ENCODE measurements around the gene GHR. TPM values are rescaled to one million over a fixed set of nuclear protein-coding genes. Genes with fewer than 3 reads are reported as not detected.

The GHR gene
- total and polyA plus RNA-seq, 3 donors from 2014 or later: 3.3 to 4.7 (median 3.7) TPM

DNA sequence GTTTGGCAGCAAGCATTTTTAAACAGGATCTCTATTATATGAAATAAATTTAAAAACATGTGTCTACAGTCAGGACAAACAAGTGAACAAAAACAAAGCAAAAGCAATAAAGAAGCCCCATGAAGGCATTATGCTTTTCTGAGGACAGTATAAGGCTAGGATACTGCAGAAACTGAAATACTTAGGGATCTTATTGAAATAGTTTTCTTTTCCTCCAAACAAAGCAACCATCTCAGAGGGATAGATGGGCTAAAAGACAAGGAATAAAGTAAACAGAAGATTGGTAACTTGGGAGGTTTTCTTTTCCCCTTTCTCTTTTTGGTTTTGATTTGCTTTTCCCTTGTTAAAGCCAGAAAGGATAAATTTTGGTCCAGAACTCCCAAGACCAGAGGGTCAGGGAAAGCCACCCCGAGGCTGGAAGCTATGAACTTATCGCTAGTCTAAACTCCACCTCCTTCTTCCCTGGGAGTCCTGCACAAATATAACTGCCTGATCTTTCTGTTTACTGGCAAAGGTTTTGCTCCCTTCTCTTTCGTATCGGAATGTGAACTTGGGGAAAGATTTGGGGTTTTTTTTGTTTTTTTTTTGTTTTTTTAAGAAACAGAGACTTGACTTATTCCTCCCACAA, 164.0 kb downstream of the GHR start:
- no peaks in the 10 kb centered on the region for H3K27me3 ChIP-seq
- peaks cover 14% of the 10 kb centered on the region for H3K4me1 ChIP-seq
- 31 to 35% methylated on average over 4 of the region's 4 CpGs for WGBS, 2 donors
- DNase-seq: no peak
- no peak for TF ChIP-seq POLR2A (IDR thresholded peaks at IDR 0.05)
- TF ChIP-seq, protein P1, sequence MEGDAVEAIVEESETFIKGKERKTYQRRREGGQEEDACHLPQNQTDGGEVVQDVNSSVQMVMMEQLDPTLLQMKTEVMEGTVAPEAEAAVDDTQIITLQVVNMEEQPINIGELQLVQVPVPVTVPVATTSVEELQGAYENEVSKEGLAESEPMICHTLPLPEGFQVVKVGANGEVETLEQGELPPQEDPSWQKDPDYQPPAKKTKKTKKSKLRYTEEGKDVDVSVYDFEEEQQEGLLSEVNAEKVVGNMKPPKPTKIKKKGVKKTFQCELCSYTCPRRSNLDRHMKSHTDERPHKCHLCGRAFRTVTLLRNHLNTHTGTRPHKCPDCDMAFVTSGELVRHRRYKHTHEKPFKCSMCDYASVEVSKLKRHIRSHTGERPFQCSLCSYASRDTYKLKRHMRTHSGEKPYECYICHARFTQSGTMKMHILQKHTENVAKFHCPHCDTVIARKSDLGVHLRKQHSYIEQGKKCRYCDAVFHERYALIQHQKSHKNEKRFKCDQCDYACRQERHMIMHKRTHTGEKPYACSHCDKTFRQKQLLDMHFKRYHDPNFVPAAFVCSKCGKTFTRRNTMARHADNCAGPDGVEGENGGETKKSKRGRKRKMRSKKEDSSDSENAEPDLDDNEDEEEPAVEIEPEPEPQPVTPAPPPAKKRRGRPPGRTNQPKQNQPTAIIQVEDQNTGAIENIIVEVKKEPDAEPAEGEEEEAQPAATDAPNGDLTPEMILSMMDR (IDR thresholded peaks at IDR 0.05): no peak
- no peaks in the 10 kb centered on the region for H3K9me3 ChIP-seq
- intact Hi-C loops (cut with DNase I; ENCODE audit: low total_unique reads): no loop called here
- peak overlapping the region in 1 of 2 donors; percentile 38 for H3K27ac ChIP-seq
- peak overlapping the region in 1 of 2 donors; percentile 1 for H3K4me3 ChIP-seq
- no peaks in the 10 kb centered on the region for H3K36me3 ChIP-seq (ENCODE audit: low read depth, missing control alignments)

DNA sequence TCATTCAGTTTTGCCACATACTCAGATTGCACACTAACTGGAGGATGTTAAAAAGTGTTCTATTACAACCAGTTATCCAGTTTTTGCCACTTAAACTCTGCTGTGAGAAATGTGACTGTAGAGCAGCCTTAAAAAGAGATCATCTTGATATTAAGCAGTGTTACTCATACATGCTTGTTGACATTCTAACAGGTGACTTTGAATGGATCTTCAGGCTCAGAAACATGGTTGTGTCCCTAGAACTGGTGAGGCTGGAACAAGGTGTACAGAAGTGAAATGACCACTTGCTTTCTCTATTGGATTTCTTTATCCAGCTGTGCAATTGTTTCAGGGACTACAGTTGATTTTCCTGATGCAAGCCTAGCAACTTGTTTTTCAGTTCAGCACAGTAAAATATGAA, 167.3 kb downstream of the GHR start:
- no peak for DNase-seq
- Histone ChIP-seq H3K4me1 (peaks cover 14% of the 10 kb centered on the region), H3K27me3 (no peaks in the 10 kb centered on the region), H3K9me3 (no peaks in the 10 kb centered on the region), H3K4me3 (no peak overlapping the region), H3K27ac (no peak overlapping the region), H3K36me3 (ENCODE audit: low read depth, missing control alignments) (no peaks in the 10 kb centered on the region)
- TF ChIP-seq, protein P1 (IDR thresholded peaks at IDR 0.05): no peak
- TF ChIP-seq POLR2A (IDR thresholded peaks at IDR 0.05): no peak
- intact Hi-C loops (cut with DNase I; ENCODE audit: low total_unique reads): no loop called here

DNA sequence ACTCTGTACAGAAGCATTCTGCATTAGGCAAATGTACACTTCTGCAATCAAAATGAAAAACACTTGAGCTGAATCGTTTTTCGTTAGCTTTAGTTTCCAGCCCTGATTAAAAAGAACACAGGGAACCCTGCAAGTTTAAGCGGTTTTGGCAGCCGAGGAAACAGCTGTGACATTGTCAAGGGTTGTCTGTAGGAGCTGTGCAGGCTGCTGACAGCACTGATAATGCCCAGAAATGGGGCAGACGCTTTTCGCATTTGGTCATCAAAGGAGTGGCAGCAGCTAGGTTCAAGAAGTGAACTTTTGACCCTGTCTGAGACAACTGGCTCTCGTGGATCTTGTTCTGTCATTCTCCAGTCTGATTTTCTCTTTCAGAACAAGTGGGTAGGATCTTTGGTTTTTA, 167.8 kb downstream of the GHR start:
- no peak overlapping the region for H3K4me3 ChIP-seq

DNA sequence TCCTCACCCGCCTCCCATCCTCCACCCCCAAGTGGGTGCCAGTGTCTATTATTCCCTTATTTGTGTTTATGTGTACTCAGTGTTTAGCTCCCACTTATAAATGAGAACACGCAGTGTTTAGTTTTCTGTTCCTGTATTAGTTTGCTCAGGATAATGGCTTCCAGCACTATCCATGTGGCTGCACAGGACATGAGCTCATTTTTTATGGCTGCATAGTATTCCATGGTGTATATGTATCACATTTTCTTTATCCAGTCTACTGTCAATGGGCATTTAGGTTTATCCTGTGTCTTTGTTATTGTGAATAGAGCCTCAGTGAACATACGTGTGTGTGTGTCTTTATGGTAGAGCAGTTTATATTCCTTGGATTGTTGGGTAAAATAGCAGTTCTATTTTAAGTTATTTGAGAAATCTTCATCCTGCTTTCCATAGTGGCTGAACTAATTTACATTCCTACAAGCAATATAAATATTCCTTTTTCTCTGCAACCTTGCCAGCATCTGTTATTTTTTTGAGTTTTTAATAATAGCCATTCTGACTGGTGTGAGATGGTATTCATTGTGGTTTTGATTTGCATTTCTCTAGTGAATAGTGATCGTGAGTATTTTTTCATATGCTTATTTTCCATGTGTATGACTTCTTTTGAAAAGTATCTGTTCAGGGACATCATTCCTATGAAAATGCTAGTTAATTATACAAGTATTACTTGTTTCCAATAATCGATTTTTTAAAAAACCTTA, 169.3 kb downstream of the GHR start:
- Histone ChIP-seq H3K36me3 (ENCODE audit: low read depth, missing control alignments) (no peaks in the 10 kb centered on the region), H3K27ac (no peak overlapping the region), H3K27me3 (no peaks in the 10 kb centered on the region), H3K4me3 (no peak overlapping the region), H3K9me3 (no peaks in the 10 kb centered on the region), H3K4me1 (peaks cover 6% of the 10 kb centered on the region)
- no peak for DNase-seq
- intact Hi-C loops (cut with DNase I; ENCODE audit: low total_unique reads): no loop called here
- WGBS, 2 donors: 88 to 93% methylated on average over 5 of the region's 5 CpGs
- TF ChIP-seq POLR2A (IDR thresholded peaks at IDR 0.05): no peak
- TF ChIP-seq, protein P1 (IDR thresholded peaks at IDR 0.05): no peak

More for the DNA sequence above, 167.8 kb downstream of the GHR start:
- peaks cover 14% of the 10 kb centered on the region for H3K4me1 ChIP-seq
- no peak overlapping the region for H3K27ac ChIP-seq
- no peaks in the 10 kb centered on the region for H3K27me3 ChIP-seq
- H3K36me3 ChIP-seq (ENCODE audit: low read depth, missing control alignments): no peaks in the 10 kb centered on the region
- peak; percentile 66 for DNase-seq
- TF ChIP-seq, protein P1 (IDR thresholded peaks at IDR 0.05): no peak
- no peak for TF ChIP-seq POLR2A (IDR thresholded peaks at IDR 0.05)
- no peaks in the 10 kb centered on the region for H3K9me3 ChIP-seq
- intact Hi-C loops (cut with DNase I; ENCODE audit: low total_unique reads): no loop called here
- 22 to 38% methylated on average over 7 of the region's 7 CpGs for WGBS, 2 donors
